NB4 (cell line): Measurements from ENCODE around the gene CSNK2A1.
A peak's percentile ranks its signal among the peaks of the same experiment; 100 is the strongest.

Experiments
- MYC ChIP-seq: IDR thresholded peaks from 2 replicates; pipeline ENCODE4 v1.6.1; 2011; ENCODE audit warnings: low read depth, low read length
- POLR2A ChIP-seq: IDR thresholded peaks from 2 replicates; pipeline ENCODE4 v1.6.1; 2011; ENCODE audit warnings: mild to moderate bottlenecking; ENCODE audit not compliant: insufficient read length; ENCODE audit errors: extremely low read depth
- TF ChIP-seq, protein P1 (sequence below): IDR thresholded peaks from one replicate; pipeline ENCODE4 v1.5.1; 2012; ENCODE audit warnings: low read depth, low read length
- TF ChIP-seq, protein P2 (sequence below): IDR thresholded peaks from 2 replicates; pipeline ENCODE4 v1.6.1; 2011; ENCODE audit warnings: low read depth, low read length

DNA sequence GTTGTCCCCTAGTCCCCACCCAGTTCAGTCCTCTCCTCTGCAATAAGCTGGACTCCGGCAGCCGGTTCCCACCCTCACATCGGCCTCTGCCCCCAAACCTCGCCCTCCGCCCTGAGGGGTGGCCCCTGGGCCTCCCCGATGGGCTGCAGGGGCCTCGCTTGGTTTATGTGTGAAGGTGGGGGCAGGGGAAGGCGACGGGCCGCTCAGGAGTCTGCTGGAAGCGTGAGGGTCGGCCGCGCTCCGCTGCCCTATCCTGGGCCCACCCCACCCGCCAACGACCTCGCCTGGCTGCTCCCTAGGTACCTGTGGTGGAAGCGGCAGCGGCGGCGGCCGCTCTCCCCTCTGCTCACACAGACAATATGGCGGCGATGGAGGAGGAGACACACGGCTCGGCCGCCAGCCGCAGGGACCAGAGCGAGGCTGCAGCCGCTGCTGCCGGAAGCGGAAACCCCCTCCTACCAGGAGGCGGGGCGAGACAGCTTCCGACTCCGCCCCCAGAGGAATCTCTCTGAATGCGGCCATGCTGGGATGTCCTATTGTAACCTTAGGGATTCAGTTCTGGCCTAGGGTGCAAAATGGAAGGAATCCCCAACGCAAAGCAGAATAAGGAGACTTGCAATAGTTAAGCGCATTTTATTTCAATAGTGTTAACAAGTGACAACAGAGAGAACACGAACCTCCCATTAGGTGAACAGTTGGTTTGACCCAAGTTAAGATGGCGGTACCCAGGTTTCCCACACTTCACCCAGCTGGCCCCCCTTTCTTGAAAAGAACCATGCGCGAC is at the start of gene CSNK2A1:
- TF ChIP-seq, protein P1, sequence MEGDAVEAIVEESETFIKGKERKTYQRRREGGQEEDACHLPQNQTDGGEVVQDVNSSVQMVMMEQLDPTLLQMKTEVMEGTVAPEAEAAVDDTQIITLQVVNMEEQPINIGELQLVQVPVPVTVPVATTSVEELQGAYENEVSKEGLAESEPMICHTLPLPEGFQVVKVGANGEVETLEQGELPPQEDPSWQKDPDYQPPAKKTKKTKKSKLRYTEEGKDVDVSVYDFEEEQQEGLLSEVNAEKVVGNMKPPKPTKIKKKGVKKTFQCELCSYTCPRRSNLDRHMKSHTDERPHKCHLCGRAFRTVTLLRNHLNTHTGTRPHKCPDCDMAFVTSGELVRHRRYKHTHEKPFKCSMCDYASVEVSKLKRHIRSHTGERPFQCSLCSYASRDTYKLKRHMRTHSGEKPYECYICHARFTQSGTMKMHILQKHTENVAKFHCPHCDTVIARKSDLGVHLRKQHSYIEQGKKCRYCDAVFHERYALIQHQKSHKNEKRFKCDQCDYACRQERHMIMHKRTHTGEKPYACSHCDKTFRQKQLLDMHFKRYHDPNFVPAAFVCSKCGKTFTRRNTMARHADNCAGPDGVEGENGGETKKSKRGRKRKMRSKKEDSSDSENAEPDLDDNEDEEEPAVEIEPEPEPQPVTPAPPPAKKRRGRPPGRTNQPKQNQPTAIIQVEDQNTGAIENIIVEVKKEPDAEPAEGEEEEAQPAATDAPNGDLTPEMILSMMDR = no peak
- TF ChIP-seq POLR2A (peak; percentile 94), MYC (peak; percentile 76)
- TF ChIP-seq, protein P2, sequence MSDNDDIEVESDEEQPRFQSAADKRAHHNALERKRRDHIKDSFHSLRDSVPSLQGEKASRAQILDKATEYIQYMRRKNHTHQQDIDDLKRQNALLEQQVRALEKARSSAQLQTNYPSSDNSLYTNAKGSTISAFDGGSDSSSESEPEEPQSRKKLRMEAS = peak; percentile 55
